ENCODE data around the gene WDR83. TPM values are rescaled to one million over a fixed set of nuclear protein-coding genes. Genes with fewer than 3 reads are reported as not detected.
"Not testable (repeated sequence)": the region's sequence is repeated elsewhere in the genome, so short reads cannot be mapped to it uniquely, and the experiment has no call there.

Gene WDR83
- total RNA-seq, 4 donors from 2014 or later = 4.0 to 16.7 (median 5.8) TPM

GRCh38 chr19:12639901-12640613 lies 26.6 kb upstream of the WDR83 start:
- Histone ChIP-seq H3K9me3 (no peaks in the 10 kb centered on the region), H3K36me3 (no peaks in the 10 kb centered on the region), H3K4me1 (peaks cover 9 to 13% (median 10%) of the 10 kb centered on the region in 3 donors), H3K4me3 (peak overlapping the region in 3 of 4 donors; percentile 27 to 62 (median 30)), H3K27ac (peak overlapping the region in 1 of 4 donors; percentile 14), H3K27me3 (no peaks in the 10 kb centered on the region)
- 4 to 36% methylated on average over 4 to 14 of the region's 39 CpGs for WGBS, 2 donors
- peak; percentile 27 for DNase-seq
- TF ChIP-seq POLR2A (IDR thresholded peaks at IDR 0.05) (no peak), CTCF (IDR thresholded peaks at IDR 0.05) (peak; percentile 50 to 73 (median 64))
- intact Hi-C loops (cut with DNase I) = no loop called here

GRCh38 chr19:12641456-12641855 lies 25.2 kb upstream of the WDR83 start:
- intact Hi-C loops (cut with DNase I) = no loop called here
- Histone ChIP-seq H3K27me3 (no peaks in the 10 kb centered on the region), H3K4me1 (peaks cover 9 to 13% (median 10%) of the 10 kb centered on the region in 3 donors), H3K4me3 (no peak overlapping the region), H3K27ac (no peak overlapping the region), H3K9me3 (no peaks in the 10 kb centered on the region), H3K36me3 (no peaks in the 10 kb centered on the region)
- no peak for DNase-seq
- 55 to 69% methylated on average over 7 to 11 of the region's 13 CpGs for WGBS, 2 donors
- TF ChIP-seq POLR2A (IDR thresholded peaks at IDR 0.05) (no peak), CTCF (IDR thresholded peaks at IDR 0.05) (no peak)

- peaks cover 11 to 16% (median 13%) of the 10 kb centered on the region in 3 donors for H3K4me1 ChIP-seq
- no peak overlapping the region for H3K27ac ChIP-seq
- no peaks in the 10 kb centered on the region for H3K36me3 ChIP-seq
- no peaks in the 10 kb centered on the region for H3K27me3 ChIP-seq
- intact Hi-C loops (cut with DNase I) = no loop called here
- H3K4me3 ChIP-seq = no peak overlapping the region
- TF ChIP-seq CTCF (IDR thresholded peaks at IDR 0.05) (no peak), POLR2A (IDR thresholded peaks at IDR 0.05) (no peak)
- no peaks in the 10 kb centered on the region for H3K9me3 ChIP-seq
- no peak for DNase-seq
- 92 to 95% methylated on average over 12 to 17 of the region's 26 CpGs for WGBS, 2 donors
Measured at GRCh38 chr19:12642506-12642905, 24.1 kb upstream of the WDR83 start.

GRCh38 chr19:12643716-12644115 lies 22.9 kb upstream of the WDR83 start:
- intact Hi-C loops (cut with DNase I); DNase-seq; H3K4me3 ChIP-seq; H3K27ac ChIP-seq; H3K27me3 ChIP-seq; H3K36me3 ChIP-seq; H3K9me3 ChIP-seq: not testable (repeated sequence)
- H3K4me1 ChIP-seq = peaks cover 21 to 28% (median 21%) of the 10 kb centered on the region in 3 donors
- 92 to 97% methylated on average over 7 to 14 of the region's 14 CpGs for WGBS, 2 donors

GRCh38 chr19:12646551-12646950 lies 20.1 kb upstream of the WDR83 start:
- H3K27me3 ChIP-seq = no peaks in the 10 kb centered on the region
- TF ChIP-seq CTCF (IDR thresholded peaks at IDR 0.05) (no peak), POLR2A (IDR thresholded peaks at IDR 0.05) (no peak)
- 75 to 92% methylated on average over 8 of the region's 10 CpGs for WGBS, 2 donors
- H3K27ac ChIP-seq = no peak overlapping the region
- intact Hi-C loops (cut with DNase I) = no loop called here
- no peaks in the 10 kb centered on the region for H3K9me3 ChIP-seq
- no peak overlapping the region for H3K4me3 ChIP-seq
- no peak for DNase-seq
- H3K4me1 ChIP-seq = peaks cover 11 to 15% (median 12%) of the 10 kb centered on the region in 3 donors
- H3K36me3 ChIP-seq = peaks cover 0 to 6% (median 0%) of the 10 kb centered on the region in 3 donors

Measured in esophagus squamous epithelium (tissue), 5 donors.